Mesenchymal stem cell (in vitro differentiated cells and primary cell): ENCODE results near the gene ABHD2.

Experiments used
- DNase-seq: peaks from one replicate; pipeline ENCODE4 v3.0.0-alpha.2; 2013
- H2AFZ ChIP-seq: one replicate; pipeline ENCODE4 v1.6.1; 2013; ENCODE audit warnings: low read depth, mild to moderate bottlenecking, control low read depth, inconsistent platforms, low read length, moderate library complexity
- H2AK5ac ChIP-seq: 2 replicates; pipeline ENCODE4 v1.6.1; 2013; ENCODE audit warnings: low read length, moderate library complexity, mild to moderate bottlenecking, inconsistent platforms; ENCODE audit not compliant: severe bottlenecking
- H2BK120ac ChIP-seq: one replicate; pipeline ENCODE4 v1.6.1; 2013; ENCODE audit warnings: low read depth, mild to moderate bottlenecking, inconsistent platforms, low read length, moderate library complexity
- H2BK12ac ChIP-seq, 2 experiments: one replicate each; pipeline ENCODE4 v1.6.1; 2013; ENCODE audit warnings: inconsistent platforms in 2 of 2, low read length in 2 of 2, mild to moderate bottlenecking in 2 of 2, moderate library complexity in 2 of 2, control low read depth in 1 of 2
- H2BK15ac ChIP-seq: one replicate; pipeline ENCODE4 v1.6.1; 2013; ENCODE audit warnings: mild to moderate bottlenecking, low read depth, inconsistent platforms; ENCODE audit not compliant: poor library complexity, severe bottlenecking
- H2BK5ac ChIP-seq: 2 replicates; pipeline ENCODE4 v1.6.1; 2013; ENCODE audit warnings: low read depth, mild to moderate bottlenecking, low read length, control low read depth, inconsistent platforms; ENCODE audit not compliant: poor library complexity, severe bottlenecking
- H3K14ac ChIP-seq, 2 experiments: one replicate each; pipeline ENCODE4 v1.6.1; 2013; ENCODE audit warnings: inconsistent platforms in 2 of 2, low read length in 2 of 2, control low read depth in 1 of 2, mild to moderate bottlenecking in 1 of 2, moderate library complexity in 1 of 2
- H3K18ac ChIP-seq, 2 experiments: one replicate each; pipeline ENCODE4 v1.6.1; 2013; ENCODE audit warnings: inconsistent platforms in 2 of 2, low read length in 2 of 2, control low read depth in 1 of 2, low read depth in 1 of 2, mild to moderate bottlenecking in 1 of 2
- H3K23ac ChIP-seq, 2 experiments: one replicate each; pipeline ENCODE4 v1.6.1; 2013; ENCODE audit warnings: inconsistent platforms in 2 of 2, low read length in 2 of 2, mild to moderate bottlenecking in 2 of 2, moderate library complexity in 2 of 2, control low read depth in 1 of 2
- H3K27ac ChIP-seq: 2 replicates; pipeline ENCODE4 v1.5.1; 2013; ENCODE audit warnings: mild to moderate bottlenecking, moderate library complexity, low read length, control low read depth, inconsistent platforms; ENCODE audit not compliant: poor library complexity, severe bottlenecking
- H3K27me3 ChIP-seq, 2 experiments: 2 replicates each; pipeline versions ENCODE4 v1.6.1 to v1.7.0; 2013; ENCODE audit warnings: low read length in 2 of 2, mild to moderate bottlenecking in 2 of 2, moderate library complexity in 2 of 2, control low read depth in 1 of 2, inconsistent platforms in 1 of 2; ENCODE audit not compliant: control insufficient read depth in 1 of 2, insufficient read depth in 1 of 2
- H3K36me3 ChIP-seq, 2 experiments: 2 replicates each; pipeline versions ENCODE4 v1.6.1 to v1.7.0; 2013; ENCODE audit warnings: low read length in 2 of 2, control low read depth in 1 of 2, inconsistent platforms in 1 of 2, low read depth in 1 of 2, mild to moderate bottlenecking in 1 of 2; ENCODE audit not compliant: insufficient read depth in 2 of 2, control insufficient read depth in 1 of 2
- H3K4ac ChIP-seq, 2 experiments: one replicate each; pipeline ENCODE4 v1.6.1; 2013; ENCODE audit warnings: inconsistent platforms in 2 of 2, low read length in 2 of 2, mild to moderate bottlenecking in 2 of 2, moderate library complexity in 2 of 2, control low read depth in 1 of 2, low read depth in 1 of 2
- H3K4me1 ChIP-seq: 2 replicates; pipeline ENCODE4 v1.6.1; 2013; ENCODE audit warnings: low read depth, low read length, control low read depth; ENCODE audit not compliant: control insufficient read depth, insufficient read depth
- H3K4me2 ChIP-seq: 2 replicates; pipeline ENCODE4 v1.6.1; 2013; ENCODE audit warnings: low read length, mild to moderate bottlenecking, inconsistent platforms; ENCODE audit not compliant: poor library complexity, severe bottlenecking
- H3K4me3 ChIP-seq, 2 experiments: 2 replicates each; pipeline versions ENCODE4 v1.5.1 to v1.7.0; 2013; ENCODE audit warnings: low read length in 2 of 2, mild to moderate bottlenecking in 2 of 2, control low read depth in 1 of 2, low read depth in 1 of 2; ENCODE audit not compliant: insufficient read depth in 1 of 2
- H3K79me1 ChIP-seq: replicated peaks from 2 replicates; pipeline ENCODE4 v1.6.1; 2013; ENCODE audit warnings: mild to moderate bottlenecking, control low read depth, low read length, inconsistent platforms; ENCODE audit not compliant: poor library complexity, severe bottlenecking
- H3K9ac ChIP-seq: 2 replicates; pipeline ENCODE4 v1.7.0; 2013; ENCODE audit warnings: mild to moderate bottlenecking, low read length, moderate library complexity
- H3K9me3 ChIP-seq: 2 replicates; pipeline ENCODE4 v1.7.0; 2013; ENCODE audit warnings: mild to moderate bottlenecking, low read length; ENCODE audit not compliant: control insufficient read depth
- H4K8ac ChIP-seq: one replicate; pipeline ENCODE4 v1.6.1; 2013; ENCODE audit warnings: inconsistent platforms, mild to moderate bottlenecking, low read length, moderate library complexity
- H4K91ac ChIP-seq: one replicate; pipeline ENCODE4 v1.6.1; 2013; ENCODE audit warnings: mild to moderate bottlenecking, low read length, inconsistent platforms
- WGBS: methylation state at CpG from one replicate; pipeline ENCODE4 v1.1.7; 2013; ENCODE audit warnings: mixed read lengths; 5-methylcytosine and 5-hydroxymethylcytosine counted together

Gene ABHD2

GRCh38 chr15:89195836-89196235, 107.6 kb downstream of the ABHD2 start:
- Histone ChIP-seq H4K8ac (no peak overlapping the region), H2BK12ac (no peak overlapping the region), H3K4me1 (peaks cover 3% of the 10 kb centered on the region), H3K4me2 (no peak overlapping the region), H3K4me3 (no peak overlapping the region), H2BK5ac (no peak overlapping the region), H3K4ac (no peak overlapping the region), H3K79me1 (no peaks in the 10 kb centered on the region), H4K91ac (no peak overlapping the region), H2BK15ac (no peak overlapping the region), H3K27me3 (no peaks in the 10 kb centered on the region), H3K18ac (no peak overlapping the region), H3K36me3 (peaks cover 33 to 92% of the 10 kb centered on the region in 2 experiments), H2AK5ac (no peak overlapping the region), H2BK120ac (no peak overlapping the region), H3K9me3 (no peaks in the 10 kb centered on the region), H3K14ac (no peak overlapping the region), H2AFZ (no peak overlapping the region), H3K9ac (peak overlapping the region; percentile 61), H3K23ac (no peak overlapping the region), H3K27ac (no peak overlapping the region)
- DNase-seq: no peak
- 86% methylated on average over 8 of the region's 8 CpGs for WGBS

- H3K9me3 ChIP-seq: no peaks in the 10 kb centered on the region
- H3K9ac ChIP-seq: peak overlapping the region; percentile 14
- H4K8ac ChIP-seq: no peak overlapping the region
- H2BK12ac ChIP-seq: no peak overlapping the region
- H3K4ac ChIP-seq: no peak overlapping the region
- H3K14ac ChIP-seq: no peak overlapping the region
- no peak overlapping the region for H3K18ac ChIP-seq
- no peaks in the 10 kb centered on the region for H3K79me1 ChIP-seq
- WGBS: 97% methylated on average over 6 of the region's 6 CpGs
- H3K4me2 ChIP-seq: no peak overlapping the region
- H2AFZ ChIP-seq: no peak overlapping the region
- H3K4me3 ChIP-seq: no peak overlapping the region
- no peaks in the 10 kb centered on the region for H3K27me3 ChIP-seq
- H2AK5ac ChIP-seq: no peak overlapping the region
- no peak overlapping the region for H2BK5ac ChIP-seq
- peaks cover 31 to 91% of the 10 kb centered on the region in 2 experiments for H3K36me3 ChIP-seq
- H2BK120ac ChIP-seq: no peak overlapping the region
- no peak overlapping the region for H3K23ac ChIP-seq
- H3K4me1 ChIP-seq: peaks cover 3% of the 10 kb centered on the region
- H2BK15ac ChIP-seq: no peak overlapping the region
- H4K91ac ChIP-seq: no peak overlapping the region
- DNase-seq: no peak
- no peak overlapping the region for H3K27ac ChIP-seq
These were observed 108.0 kb downstream of the ABHD2 start for GRCh38 chr15:89196241-89196640.

GRCh38 chr15:89196994-89197393, 108.7 kb downstream of the ABHD2 start:
- no peak overlapping the region for H3K4ac ChIP-seq
- H2AFZ ChIP-seq: no peak overlapping the region
- no peak overlapping the region for H3K9ac ChIP-seq
- H3K9me3 ChIP-seq: no peaks in the 10 kb centered on the region
- no peak overlapping the region for H4K91ac ChIP-seq
- no peak overlapping the region for H4K8ac ChIP-seq
- no peak for DNase-seq
- no peak overlapping the region for H3K27ac ChIP-seq
- no peak overlapping the region for H2BK120ac ChIP-seq
- peaks cover 3% of the 10 kb centered on the region for H3K4me1 ChIP-seq
- H3K23ac ChIP-seq: no peak overlapping the region
- H3K36me3 ChIP-seq: peaks cover 34 to 87% of the 10 kb centered on the region in 2 experiments
- H3K4me2 ChIP-seq: no peak overlapping the region
- no peak overlapping the region for H2AK5ac ChIP-seq
- no peak overlapping the region for H2BK12ac ChIP-seq
- no peak overlapping the region for H3K4me3 ChIP-seq
- no peaks in the 10 kb centered on the region for H3K79me1 ChIP-seq
- no peak overlapping the region for H2BK5ac ChIP-seq
- 87% methylated on average over 7 of the region's 7 CpGs for WGBS
- H3K14ac ChIP-seq: no peak overlapping the region
- H3K18ac ChIP-seq: no peak overlapping the region
- H3K27me3 ChIP-seq: no peaks in the 10 kb centered on the region
- H2BK15ac ChIP-seq: no peak overlapping the region

GRCh38 chr15:89197503-89197971, 109.3 kb downstream of the ABHD2 start:
- Histone ChIP-seq H3K4me3 (no peak overlapping the region), H2AFZ (no peak overlapping the region), H2BK15ac (no peak overlapping the region), H2BK12ac (no peak overlapping the region), H2BK120ac (no peak overlapping the region), H3K4me2 (no peak overlapping the region), H2AK5ac (no peak overlapping the region), H3K14ac (peak overlapping the region in 1 of 2 experiments; percentile 45), H3K27me3 (no peaks in the 10 kb centered on the region), H3K9me3 (no peaks in the 10 kb centered on the region), H3K4ac (no peak overlapping the region), H4K91ac (no peak overlapping the region), H3K27ac (no peak overlapping the region), H3K79me1 (no peaks in the 10 kb centered on the region), H3K23ac (peak overlapping the region in 1 of 2 experiments; percentile 37), H3K36me3 (peaks cover 34 to 83% of the 10 kb centered on the region in 2 experiments), H3K9ac (no peak overlapping the region), H2BK5ac (no peak overlapping the region), H4K8ac (no peak overlapping the region), H3K4me1 (peaks cover 3% of the 10 kb centered on the region), H3K18ac (no peak overlapping the region)
- 48% methylated on average over 4 of the region's 4 CpGs for whole genome bisulfite sequencing
- no peak for DNase-seq
